ENCODE results near the gene TKFC. TPM values are rescaled to one million over a fixed set of nuclear protein-coding genes. Genes with fewer than 3 reads are reported as not detected.
A peak's percentile ranks its signal among the peaks of the same experiment; 100 is the strongest.

Gene TKFC
- total and polyA plus RNA-seq, 5 experiments from 2014 or later, result 18.3 to 36.1 (median 25.3) TPM

GRCh38 chr11:61297746-61298145, 35.3 kb upstream of the TKFC start:
- H3K9me3 Mint-ChIP-seq, result no peaks in the 10 kb centered on the region
- DNase-seq (no peak), ATAC-seq (no peak)
- H3K27ac Mint-ChIP-seq, result peak overlapping the region in 4 of 10 donors; percentile 15 to 54 (median 48)
- H3K36me3 Mint-ChIP-seq, result peaks cover 0 to 45% (median 14%) of the 10 kb centered on the region in 3 donors
- POLR2A ChIA-PET, result interaction anchor here (2.1 kb wide), 1 partner anchor 11 kb away, joined by 6 read pairs; no protein-coding TSS in a partner anchor
- H3K27me3 Mint-ChIP-seq, result peaks cover 0 to 9% (median 6%) of the 10 kb centered on the region in 5 donors
- peak overlapping the region in 4 of 10 donors; percentile 2 to 53 (median 31) for H3K4me3 Mint-ChIP-seq
- H3K4me1 Mint-ChIP-seq, result peaks cover 25 to 48% (median 41%) of the 10 kb centered on the region in 4 donors

- no peak for ATAC-seq
- Mint-ChIP-seq H3K4me1 (peaks cover 24 to 42% (median 35%) of the 10 kb centered on the region in 4 donors), H3K9me3 (no peaks in the 10 kb centered on the region), H3K36me3 (peaks cover 0 to 55% (median 18%) of the 10 kb centered on the region in 3 donors), H3K4me3 (peak overlapping the region in 2 of 10 donors; percentile 30), H3K27ac (peak overlapping the region in 6 of 10 donors; percentile 8 to 76 (median 70)), H3K27me3 (peaks cover 0 to 2% (median 0%) of the 10 kb centered on the region in 5 donors)
- POLR2A ChIA-PET, result interaction anchor here (2.1 kb wide), 1 partner anchor 10 kb away, joined by 6 read pairs; no protein-coding TSS in a partner anchor
- DNase-seq, result no peak
These were observed 34.3 kb upstream of the TKFC start for GRCh38 chr11:61298663-61299244.

- Mint-ChIP-seq H3K9me3 (no peaks in the 10 kb centered on the region), H3K4me3 (no peak overlapping the region), H3K4me1 (peaks cover 17 to 30% (median 23%) of the 10 kb centered on the region in 4 donors), H3K27me3 (no peaks in the 10 kb centered on the region), H3K36me3 (peaks cover 0 to 71% (median 22%) of the 10 kb centered on the region in 3 donors), H3K27ac (peak overlapping the region in 1 of 10 donors; percentile 15)
- DNase-seq (peak in 1 of 10 donors; percentile 62), ATAC-seq (no peak)
- POLR2A ChIA-PET, result no interaction called here
These were observed 30.5 kb upstream of the TKFC start for GRCh38 chr11:61302550-61302949.

- no peak for DNase-seq
- H3K9me3 Mint-ChIP-seq, result no peaks in the 10 kb centered on the region
- H3K27ac Mint-ChIP-seq, result peak overlapping the region in 1 of 10 donors; percentile 31
- H3K27me3 Mint-ChIP-seq, result no peaks in the 10 kb centered on the region
- H3K36me3 Mint-ChIP-seq, result peaks cover 0 to 64% (median 22%) of the 10 kb centered on the region in 3 donors
- ATAC-seq, result no peak
- POLR2A ChIA-PET, result no interaction called here
- H3K4me1 Mint-ChIP-seq, result peaks cover 9 to 18% (median 12%) of the 10 kb centered on the region in 4 donors
- H3K4me3 Mint-ChIP-seq, result no peak overlapping the region
These were observed 29.3 kb upstream of the TKFC start for GRCh38 chr11:61303725-61304124.

- Mint-ChIP-seq H3K27ac (peak overlapping the region in 1 of 10 donors; percentile 36), H3K27me3 (no peaks in the 10 kb centered on the region), H3K4me1 (peaks cover 0 to 2% (median 1%) of the 10 kb centered on the region in 4 donors), H3K36me3 (peaks cover 2 to 53% (median 20%) of the 10 kb centered on the region in 3 donors), H3K9me3 (no peaks in the 10 kb centered on the region), H3K4me3 (no peak overlapping the region)
- ATAC-seq, result no peak
- DNase-seq, result no peak
- POLR2A ChIA-PET, result interaction anchor here (0.7 kb wide), 1 partner anchor 144 kb away, joined by 5 read pairs; no protein-coding TSS in a partner anchor
These were observed 27.6 kb upstream of the TKFC start for GRCh38 chr11:61305417-61305816.

- Mint-ChIP-seq H3K27ac (no peak overlapping the region), H3K9me3 (no peaks in the 10 kb centered on the region), H3K36me3 (peaks cover 4 to 45% (median 15%) of the 10 kb centered on the region in 3 donors), H3K4me1 (no peaks in the 10 kb centered on the region), H3K4me3 (no peak overlapping the region), H3K27me3 (no peaks in the 10 kb centered on the region)
- DNase-seq (peak in 1 of 10 donors; percentile 8), ATAC-seq (no peak)
- POLR2A ChIA-PET, result no interaction called here
These were observed 26.8 kb upstream of the TKFC start for GRCh38 chr11:61306221-61306620.

- Mint-ChIP-seq H3K4me1 (no peaks in the 10 kb centered on the region), H3K9me3 (no peaks in the 10 kb centered on the region), H3K27ac (no peak overlapping the region), H3K36me3 (peaks cover 4 to 33% (median 13%) of the 10 kb centered on the region in 3 donors), H3K4me3 (no peak overlapping the region), H3K27me3 (no peaks in the 10 kb centered on the region)
- POLR2A ChIA-PET, result no interaction called here
- DNase-seq, result peak in 1 of 10 donors; percentile 6
- ATAC-seq, result no peak
These were observed 25.7 kb upstream of the TKFC start for GRCh38 chr11:61307354-61307753.

GRCh38 chr11:61309141-61309540, 23.9 kb upstream of the TKFC start:
- DNase-seq (no peak), ATAC-seq (no peak)
- Mint-ChIP-seq H3K9me3 (no peaks in the 10 kb centered on the region), H3K4me1 (peaks cover 0 to 2% (median 0%) of the 10 kb centered on the region in 4 donors), H3K4me3 (no peak overlapping the region), H3K27ac (no peak overlapping the region), H3K36me3 (peaks cover 9 to 17% (median 16%) of the 10 kb centered on the region in 3 donors), H3K27me3 (no peaks in the 10 kb centered on the region)
- POLR2A ChIA-PET, result interaction anchor here (2.1 kb wide), 1 partner anchor 11 kb away, joined by 6 read pairs; no protein-coding TSS in a partner anchor

GRCh38 chr11:61309739-61310138, 23.3 kb upstream of the TKFC start:
- peak overlapping the region in 1 of 10 donors; percentile 7 for H3K27ac Mint-ChIP-seq

GRCh38 chr11:61310749-61311148, 22.3 kb upstream of the TKFC start:
- H3K27ac Mint-ChIP-seq, result peak overlapping the region in 2 of 10 donors; percentile 20 to 60
- peaks cover 0 to 2% (median 0%) of the 10 kb centered on the region in 4 donors for H3K4me1 Mint-ChIP-seq
- no peak for DNase-seq
- H3K9me3 Mint-ChIP-seq, result no peaks in the 10 kb centered on the region
- H3K4me3 Mint-ChIP-seq, result no peak overlapping the region
- peaks cover 6 to 13% (median 12%) of the 10 kb centered on the region in 3 donors for H3K36me3 Mint-ChIP-seq
- H3K27me3 Mint-ChIP-seq, result no peaks in the 10 kb centered on the region
- no peak for ATAC-seq
- POLR2A ChIA-PET, result no interaction called here

More at GRCh38 chr11:61309739-61310138, 23.3 kb upstream of the TKFC start:
- no peaks in the 10 kb centered on the region for H3K27me3 Mint-ChIP-seq
- peaks cover 0 to 2% (median 0%) of the 10 kb centered on the region in 4 donors for H3K4me1 Mint-ChIP-seq
- peaks cover 9 to 17% (median 10%) of the 10 kb centered on the region in 3 donors for H3K36me3 Mint-ChIP-seq
- no peak for ATAC-seq
- POLR2A ChIA-PET, result interaction anchor here (2.1 kb wide), 1 partner anchor 12 kb away, joined by 6 read pairs; no protein-coding TSS in a partner anchor
- H3K9me3 Mint-ChIP-seq, result no peaks in the 10 kb centered on the region
- DNase-seq, result no peak
- H3K4me3 Mint-ChIP-seq, result no peak overlapping the region

GRCh38 chr11:61315260-61315659, 17.8 kb upstream of the TKFC start:
- DNase-seq (no peak), ATAC-seq (no peak)
- H3K27ac Mint-ChIP-seq, result peak overlapping the region in 1 of 10 donors; percentile 60
- peaks cover 12 to 43% (median 13%) of the 10 kb centered on the region in 3 donors for H3K36me3 Mint-ChIP-seq
- H3K9me3 Mint-ChIP-seq, result no peaks in the 10 kb centered on the region
- no peaks in the 10 kb centered on the region for H3K27me3 Mint-ChIP-seq
- POLR2A ChIA-PET, result no interaction called here
- no peak overlapping the region for H3K4me3 Mint-ChIP-seq
- peaks cover 0 to 2% (median 0%) of the 10 kb centered on the region in 4 donors for H3K4me1 Mint-ChIP-seq

GRCh38 chr11:61325649-61326414, 7.2 kb upstream of the TKFC start:
- peak overlapping the region in 3 of 10 donors; percentile 14 to 84 (median 59) for H3K27ac Mint-ChIP-seq
- H3K4me1 Mint-ChIP-seq, result peaks cover 20 to 34% (median 28%) of the 10 kb centered on the region in 4 donors
- H3K27me3 Mint-ChIP-seq, result no peaks in the 10 kb centered on the region
- ATAC-seq (no peak), DNase-seq (peak in 1 of 10 donors; percentile 1)
- H3K4me3 Mint-ChIP-seq, result no peak overlapping the region
- POLR2A ChIA-PET, result interaction anchor here (0.9 kb wide), 1 partner anchor 9 kb away, joined by 3 read pairs; no protein-coding TSS in a partner anchor
- H3K9me3 Mint-ChIP-seq, result no peaks in the 10 kb centered on the region
- H3K36me3 Mint-ChIP-seq, result peaks cover 6 to 99% (median 41%) of the 10 kb centered on the region in 3 donors
